Osteoblast (primary cell): ENCODE data around the gene ZNF189. TPM values are rescaled to one million over a fixed set of nuclear protein-coding genes. Genes with fewer than 3 reads are reported as not detected.
"Not testable (repeated sequence)": the region's sequence is repeated elsewhere in the genome, so short reads cannot be mapped to it uniquely, and the experiment has no call there.

Experiments
- DNase-seq: peaks from one replicate; pipeline ENCODE4 v3.0.0; 2011; ENCODE audit warnings: low spot score, mixed read lengths; ENCODE audit not compliant: insufficient read length; ENCODE audit errors: missing footprints
- H2AFZ ChIP-seq: 2 replicates; pipeline ENCODE4 v1.6.0; 2011; ENCODE audit warnings: mild to moderate bottlenecking, low read length
- H3K27ac ChIP-seq: 2 replicates; pipeline ENCODE4 v1.5.1; 2011; ENCODE audit warnings: mild to moderate bottlenecking, low read depth, low read length, moderate library complexity
- H3K27me3 ChIP-seq: 2 replicates; pipeline ENCODE4 v1.6.0; 2012; ENCODE audit warnings: mild to moderate bottlenecking, control low read depth, inconsistent platforms, low read length, moderate library complexity; ENCODE audit not compliant: insufficient read depth
- H3K36me3 ChIP-seq: 2 replicates; pipeline ENCODE4 v1.5.1; 2011; ENCODE audit warnings: mild to moderate bottlenecking, low read length, control low read depth, moderate library complexity; ENCODE audit not compliant: insufficient read depth
- H3K4me1 ChIP-seq: 2 replicates; pipeline ENCODE4 v1.5.1; 2011; ENCODE audit warnings: mild to moderate bottlenecking, low read length, control low read depth, moderate library complexity; ENCODE audit not compliant: insufficient read depth
- H3K4me2 ChIP-seq: 2 replicates; pipeline ENCODE4 v1.6.0; 2011; ENCODE audit warnings: mild to moderate bottlenecking, low read length; ENCODE audit not compliant: insufficient read depth
- H3K4me3 ChIP-seq: fragments of 200-600 bp; sonication (generic); 3 replicates; pipeline ENCODE4 v1.5.1; 2012; ENCODE audit warnings: mild to moderate bottlenecking, low read length, inconsistent platforms; ENCODE audit not compliant: insufficient read depth
- H3K79me2 ChIP-seq: 2 replicates; pipeline ENCODE4 v1.6.0; 2012; ENCODE audit warnings: mild to moderate bottlenecking, low read length, control low read depth, inconsistent platforms; ENCODE audit not compliant: insufficient read depth
- H3K9me3 ChIP-seq: 2 replicates; pipeline ENCODE4 v1.5.1; 2011; ENCODE audit warnings: low read depth, low read length, control low read depth
- H4K20me1 ChIP-seq: 2 replicates; pipeline ENCODE4 v1.6.0; 2012; ENCODE audit warnings: mild to moderate bottlenecking, low read length, control low read depth; ENCODE audit not compliant: insufficient read depth
- total RNA-seq: library from RNA; depleted of rRNA; stranded (reverse); fragments of >200 nt; gene quantifications from 2 replicates; pipeline ENCODE4 v1.2.3, GENCODE V29; 2012
- TF ChIP-seq, protein P1 (sequence below): IDR thresholded peaks from 2 replicates; pipeline ENCODE4 v1.5.1; 2011; ENCODE audit warnings: mild to moderate bottlenecking, low read depth, low read length, moderate library complexity; ENCODE audit errors: extremely low read depth

Gene ZNF189
- total RNA-seq, 1 donor, result 17.7 TPM

DNA sequence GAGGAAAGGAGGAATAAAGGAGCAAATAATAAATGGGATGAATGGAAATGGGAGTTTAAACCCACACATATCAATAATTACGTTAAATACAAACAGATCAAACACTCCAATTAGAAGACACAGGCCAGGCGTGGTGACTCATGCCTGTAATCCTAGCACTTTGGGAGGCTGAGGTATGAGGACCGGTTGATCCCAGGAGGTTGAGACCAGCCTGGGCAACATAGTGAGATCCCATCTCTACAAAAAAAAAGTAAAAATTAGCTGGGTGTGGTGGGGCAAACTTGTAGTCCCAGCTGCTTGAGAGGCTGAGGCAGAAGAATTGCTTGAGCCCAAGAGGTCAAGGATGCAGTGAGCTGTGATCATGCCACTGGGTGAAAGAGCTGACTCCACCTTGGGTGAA lies 17.5 kb upstream of the ZNF189 start:
- peaks cover 5% of the 10 kb centered on the region for H3K4me1 ChIP-seq
- no peaks in the 10 kb centered on the region for H3K79me2 ChIP-seq
- H3K27me3 ChIP-seq, result no peaks in the 10 kb centered on the region
- H3K36me3 ChIP-seq, result no peaks in the 10 kb centered on the region
- no peak overlapping the region for H3K4me2 ChIP-seq
- DNase-seq, result no peak
- H3K9me3 ChIP-seq, result no peaks in the 10 kb centered on the region
- H4K20me1 ChIP-seq, result no peaks in the 10 kb centered on the region
- H3K4me3 ChIP-seq, result no peak overlapping the region
- TF ChIP-seq, protein P1, sequence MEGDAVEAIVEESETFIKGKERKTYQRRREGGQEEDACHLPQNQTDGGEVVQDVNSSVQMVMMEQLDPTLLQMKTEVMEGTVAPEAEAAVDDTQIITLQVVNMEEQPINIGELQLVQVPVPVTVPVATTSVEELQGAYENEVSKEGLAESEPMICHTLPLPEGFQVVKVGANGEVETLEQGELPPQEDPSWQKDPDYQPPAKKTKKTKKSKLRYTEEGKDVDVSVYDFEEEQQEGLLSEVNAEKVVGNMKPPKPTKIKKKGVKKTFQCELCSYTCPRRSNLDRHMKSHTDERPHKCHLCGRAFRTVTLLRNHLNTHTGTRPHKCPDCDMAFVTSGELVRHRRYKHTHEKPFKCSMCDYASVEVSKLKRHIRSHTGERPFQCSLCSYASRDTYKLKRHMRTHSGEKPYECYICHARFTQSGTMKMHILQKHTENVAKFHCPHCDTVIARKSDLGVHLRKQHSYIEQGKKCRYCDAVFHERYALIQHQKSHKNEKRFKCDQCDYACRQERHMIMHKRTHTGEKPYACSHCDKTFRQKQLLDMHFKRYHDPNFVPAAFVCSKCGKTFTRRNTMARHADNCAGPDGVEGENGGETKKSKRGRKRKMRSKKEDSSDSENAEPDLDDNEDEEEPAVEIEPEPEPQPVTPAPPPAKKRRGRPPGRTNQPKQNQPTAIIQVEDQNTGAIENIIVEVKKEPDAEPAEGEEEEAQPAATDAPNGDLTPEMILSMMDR, result no peak
- H3K27ac ChIP-seq, result no peak overlapping the region
- H2AFZ ChIP-seq, result no peak overlapping the region

DNA sequence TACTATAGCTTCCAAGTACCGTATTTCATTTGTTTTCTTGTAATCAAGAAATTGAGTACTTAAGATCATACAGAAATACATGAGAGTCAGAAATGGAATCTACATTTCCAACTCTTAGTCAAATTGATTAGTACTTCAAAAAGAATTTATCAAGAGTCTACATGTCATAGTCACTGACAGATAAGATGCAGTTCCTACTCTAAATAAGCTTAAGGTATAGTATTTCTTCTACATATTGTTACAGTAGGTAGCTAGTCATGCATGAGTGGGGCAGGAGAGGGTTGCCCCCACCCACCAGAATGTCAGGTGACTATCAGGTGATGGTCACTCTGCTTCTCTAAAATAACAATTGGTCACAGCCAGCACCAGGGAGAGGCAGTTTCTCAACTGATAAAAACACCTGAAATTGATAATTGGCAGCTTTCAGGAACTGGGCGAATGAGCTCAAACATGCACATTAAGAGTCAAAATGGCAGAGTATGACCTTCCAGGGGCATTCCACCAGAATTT lies 16.8 kb upstream of the ZNF189 start:
- no peak for DNase-seq
- H3K4me3 ChIP-seq, result no peak overlapping the region
- H2AFZ ChIP-seq, result no peak overlapping the region
- H3K79me2 ChIP-seq, result no peaks in the 10 kb centered on the region
- TF ChIP-seq, protein P1, result no peak
- no peak overlapping the region for H3K27ac ChIP-seq
- H3K9me3 ChIP-seq, result no peaks in the 10 kb centered on the region
- no peaks in the 10 kb centered on the region for H4K20me1 ChIP-seq
- H3K36me3 ChIP-seq, result no peaks in the 10 kb centered on the region
- H3K27me3 ChIP-seq, result no peaks in the 10 kb centered on the region
- no peak overlapping the region for H3K4me2 ChIP-seq
- H3K4me1 ChIP-seq, result peaks cover under 1% of the 10 kb centered on the region

- no peaks in the 10 kb centered on the region for H3K4me1 ChIP-seq
- no peaks in the 10 kb centered on the region for H3K27me3 ChIP-seq
- no peak overlapping the region for H3K4me3 ChIP-seq
- TF ChIP-seq, protein P1, result no peak
- no peaks in the 10 kb centered on the region for H3K9me3 ChIP-seq
- no peaks in the 10 kb centered on the region for H3K79me2 ChIP-seq
- H2AFZ ChIP-seq, result no peak overlapping the region
- H3K4me2 ChIP-seq, result no peak overlapping the region
- no peak overlapping the region for H3K27ac ChIP-seq
- no peak for DNase-seq
- no peaks in the 10 kb centered on the region for H3K36me3 ChIP-seq
- no peaks in the 10 kb centered on the region for H4K20me1 ChIP-seq
Observed at GRCh38 chr9:101383361-101383760, 15.3 kb upstream of the ZNF189 start.

- H3K27me3 ChIP-seq, H3K4me1 ChIP-seq, H3K4me2 ChIP-seq, H4K20me1 ChIP-seq, H3K79me2 ChIP-seq, H3K9me3 ChIP-seq, H3K27ac ChIP-seq, DNase-seq, H3K36me3 ChIP-seq, H3K4me3 ChIP-seq, H2AFZ ChIP-seq: not testable (repeated sequence)
Observed at GRCh38 chr9:101384873-101385536, 13.6 kb upstream of the ZNF189 start, which contains the start of gene BAAT. Gene BAAT, minus strand, starts transcription at chr9:101385006. Its CDS starts 13,602 bp downstream, at chr9:101371404.
